GM21367 (cell line): ENCODE data around the gene C16orf90.
"Not testable (repeated sequence)": the region's sequence is repeated elsewhere in the genome, so short reads cannot be mapped to it uniquely, and the experiment has no call there.

Experiments
- ATAC-seq: cut with Tn5 transposase; IDR thresholded peaks from one replicate; pipeline ENCODE4 v1.9.1; 2021; ENCODE audit not compliant: unreplicated experiment

C16orf90 gene

GRCh38 chr16:3513892-3514583 is 18.7 kb upstream of the C16orf90 start:
- no peak for ATAC-seq

DNA sequence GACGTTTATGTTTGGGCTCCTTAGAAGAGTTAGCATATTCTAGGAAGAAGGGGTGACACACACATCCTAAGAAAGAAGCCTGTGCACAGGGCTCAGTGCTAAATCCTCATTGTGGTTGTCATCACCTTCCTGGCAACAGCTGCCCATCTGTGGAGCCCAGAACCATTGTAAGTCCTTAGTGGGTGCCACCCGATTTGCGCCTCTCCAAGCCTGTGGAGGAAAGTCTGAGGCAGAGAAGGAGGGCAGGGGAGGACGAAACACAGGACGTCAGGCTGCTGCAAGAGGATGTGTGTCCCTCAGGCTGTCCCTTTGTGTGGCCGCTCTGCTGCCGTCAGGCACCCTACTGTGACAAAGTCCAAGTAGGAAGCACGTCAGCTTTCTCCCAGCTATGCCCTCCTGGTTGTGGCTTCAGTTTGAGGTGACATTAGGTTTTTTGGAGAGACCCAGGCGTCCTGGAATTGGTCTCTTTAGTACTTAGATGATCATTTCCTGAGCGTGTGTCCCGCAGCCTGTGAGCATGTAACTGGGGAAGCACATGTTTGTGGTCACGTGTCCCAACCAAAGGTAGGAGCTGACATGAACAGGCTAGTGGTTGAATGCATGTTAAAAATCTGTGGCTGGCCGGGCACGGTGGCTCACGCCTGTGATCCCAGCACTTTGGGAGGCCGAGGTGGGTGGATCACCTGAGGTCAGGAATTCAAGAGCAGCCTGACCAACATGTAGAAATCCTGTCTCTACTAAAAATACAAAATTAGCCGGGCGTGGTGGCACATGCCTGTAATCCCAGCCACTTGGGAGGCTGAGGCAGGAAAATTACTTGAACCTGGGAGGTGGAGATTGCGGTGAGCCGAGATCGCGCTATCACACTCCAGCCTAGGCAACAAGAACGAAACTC is 16.2 kb upstream of the C16orf90 start:
- no peak for ATAC-seq

- ATAC-seq = no peak
Observed at GRCh38 chr16:3510416-3510815, 15.1 kb upstream of the C16orf90 start.

DNA sequence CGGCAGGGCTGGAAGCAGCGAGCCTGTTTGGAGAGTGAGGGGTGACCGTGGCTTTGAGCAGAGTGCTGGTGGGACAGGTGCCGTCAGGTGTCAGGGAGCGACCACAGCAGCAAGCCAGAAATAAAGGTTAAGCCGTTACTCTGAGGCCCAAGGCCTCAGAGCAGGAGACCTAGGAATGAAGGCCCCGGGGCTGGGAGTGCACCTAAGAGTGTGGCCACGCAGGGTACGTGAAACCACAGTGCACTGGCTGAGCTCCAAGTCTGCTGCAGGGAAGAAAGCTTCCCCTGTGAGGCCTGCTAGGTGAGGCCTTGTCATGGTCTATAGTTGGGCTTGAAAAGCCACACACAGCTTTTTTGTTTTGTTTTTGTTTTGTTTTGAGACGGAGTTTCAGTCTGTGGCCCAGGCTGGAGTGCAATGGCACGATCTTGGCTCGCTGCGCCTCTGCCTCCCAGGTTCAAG is 14.2 kb upstream of the C16orf90 start:
- no peak for ATAC-seq

- no peak for ATAC-seq
Observed at GRCh38 chr16:3508736-3509135, 13.4 kb upstream of the C16orf90 start.

DNA sequence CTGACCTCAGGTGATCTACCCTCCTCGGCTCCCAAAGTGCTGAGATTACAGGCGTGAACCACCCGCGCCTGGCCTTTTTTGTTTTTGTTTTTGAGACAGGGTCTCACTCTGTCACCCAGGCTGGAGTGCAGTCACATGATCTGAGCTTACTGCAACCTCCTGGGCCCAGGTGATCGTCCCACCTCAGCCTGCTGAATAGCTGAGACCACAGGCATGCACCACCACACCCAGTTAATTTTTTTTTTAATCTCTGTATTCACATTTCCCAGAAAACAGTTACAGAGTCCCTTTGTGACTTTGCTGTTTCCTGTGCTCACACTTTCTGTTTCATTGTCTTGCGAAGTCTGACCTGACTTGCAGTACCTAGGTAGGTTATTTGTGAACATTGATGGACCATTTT is 8.2 kb upstream of the C16orf90 start:
- ATAC-seq = no peak

DNA sequence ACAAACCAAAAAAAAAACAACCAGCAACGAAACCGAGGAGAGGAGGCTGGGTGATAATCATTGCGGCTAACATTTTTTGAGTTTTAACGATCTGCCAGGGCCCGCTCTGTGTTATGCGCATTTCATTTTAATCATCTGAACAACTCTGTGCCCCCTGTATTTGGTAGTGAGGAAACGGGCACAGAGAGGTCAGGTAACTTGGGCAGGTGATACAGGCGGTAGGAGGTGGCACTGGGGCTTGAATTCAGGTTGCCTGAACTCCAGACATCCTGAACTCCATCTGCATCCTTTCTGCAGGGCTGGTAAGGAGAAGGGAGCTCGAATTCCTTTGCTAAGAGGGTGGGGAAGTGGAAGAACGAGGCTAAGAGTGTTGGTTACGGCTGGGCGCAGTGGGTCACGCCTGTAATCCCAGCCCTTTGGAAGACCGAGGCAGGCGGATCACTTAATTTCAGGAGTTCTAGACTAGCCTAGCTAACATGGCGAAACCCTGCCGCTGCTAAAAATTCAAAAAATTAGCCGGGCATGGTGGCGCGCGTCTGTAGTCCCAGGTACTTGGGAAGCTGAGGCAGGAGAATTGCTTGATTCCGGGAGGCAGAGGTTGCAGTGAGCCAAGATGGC is 6.6 kb upstream of the C16orf90 start:
- ATAC-seq = no peak

- ATAC-seq = not testable (repeated sequence)
Observed at GRCh38 chr16:3501412-3501761, 6.1 kb upstream of the C16orf90 start.

- no peak for ATAC-seq
Observed at GRCh38 chr16:3498988-3499387, 3.7 kb upstream of the C16orf90 start.

GRCh38 chr16:3497771-3498170 is 2.5 kb upstream of the C16orf90 start:
- no peak for ATAC-seq

DNA sequence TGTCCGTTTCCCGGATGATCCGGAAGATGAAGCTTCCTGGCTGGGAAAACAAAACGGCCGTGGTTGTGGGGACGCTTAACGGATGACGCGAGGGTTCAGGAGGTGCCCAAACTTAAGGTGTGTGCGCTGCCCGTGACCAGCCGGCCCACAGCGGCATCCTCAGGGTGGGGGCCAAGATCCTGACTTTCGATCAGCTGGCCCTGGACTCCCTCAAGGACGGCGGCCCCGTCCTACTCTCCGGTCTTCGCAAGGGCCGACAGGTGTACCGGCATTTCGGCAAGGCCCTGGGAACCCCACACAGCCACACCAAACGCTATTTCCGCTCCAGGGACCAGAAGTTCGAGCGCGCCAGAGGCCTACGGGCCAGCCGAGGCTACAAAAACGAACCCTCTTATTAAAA is 1.1 kb upstream of the C16orf90 start:
- ATAC-seq = no peak

DNA sequence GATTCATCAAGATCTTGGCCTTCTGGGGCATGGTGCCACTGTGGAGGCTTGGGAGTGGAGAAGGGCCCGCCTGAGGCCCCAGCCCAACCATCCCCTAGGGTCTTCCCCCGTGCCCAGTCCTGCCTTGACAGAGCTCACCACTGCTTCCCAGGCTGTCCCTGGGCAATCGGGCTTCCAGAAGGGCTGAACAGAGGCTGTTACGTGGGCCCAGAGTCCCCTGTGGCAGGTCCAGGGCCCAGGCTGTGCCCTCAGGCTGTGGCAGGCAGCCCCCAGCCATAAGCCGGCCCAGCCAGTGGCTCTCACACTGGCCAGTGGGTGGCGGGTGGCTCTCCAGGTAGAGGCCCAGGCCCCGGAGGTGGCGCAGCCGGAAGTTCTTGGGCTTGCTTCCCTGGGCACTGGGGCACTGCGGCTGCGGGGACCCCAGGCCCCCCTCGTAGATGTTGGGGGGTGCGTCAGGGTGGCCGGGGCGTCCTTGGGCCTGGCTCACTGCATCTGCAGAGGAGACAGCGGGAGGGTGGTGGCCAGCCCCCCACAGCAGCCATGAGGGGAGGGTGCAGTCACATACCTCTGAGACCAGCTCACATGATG is 809 bp downstream of the C16orf90 start:
- ATAC-seq = no peak

- no peak for ATAC-seq
Observed at GRCh38 chr16:3492356-3492755, 2.9 kb downstream of the C16orf90 start.

DNA sequence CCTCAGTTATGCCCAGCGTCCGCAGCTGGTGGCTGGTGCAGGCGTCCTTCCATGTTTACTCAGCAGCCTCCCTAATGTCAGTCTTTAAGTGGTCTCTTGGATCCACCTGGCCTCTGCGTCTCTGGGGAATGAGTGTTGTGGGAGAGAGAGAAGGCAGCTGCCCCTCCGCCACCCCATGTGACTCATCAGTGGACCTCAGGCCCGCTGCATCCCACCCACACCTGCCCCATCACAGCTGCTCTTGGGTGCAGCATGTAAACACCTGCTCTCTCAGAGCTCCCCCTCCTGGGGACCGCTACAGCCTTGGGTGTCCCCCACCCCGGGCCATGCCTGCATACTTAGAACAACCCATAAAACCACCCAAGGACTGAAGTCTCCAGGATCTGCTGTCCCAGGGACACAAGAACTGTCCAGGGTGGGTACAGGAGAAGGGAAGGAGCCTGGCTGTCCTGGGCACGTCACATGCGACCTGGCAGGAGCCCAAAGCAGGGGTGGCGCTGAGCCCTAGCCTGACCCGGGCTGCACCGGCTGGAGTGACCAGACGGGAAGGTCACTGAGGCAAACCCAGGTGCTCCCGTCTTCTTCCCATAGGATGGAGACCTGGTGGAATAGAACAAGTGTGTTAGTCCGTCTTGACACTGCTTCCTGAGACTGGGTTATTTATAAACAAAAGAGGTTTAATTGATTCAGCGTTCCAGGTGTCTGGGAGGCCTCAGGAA is 4.2 kb downstream of the C16orf90 start:
- ATAC-seq = no peak

DNA sequence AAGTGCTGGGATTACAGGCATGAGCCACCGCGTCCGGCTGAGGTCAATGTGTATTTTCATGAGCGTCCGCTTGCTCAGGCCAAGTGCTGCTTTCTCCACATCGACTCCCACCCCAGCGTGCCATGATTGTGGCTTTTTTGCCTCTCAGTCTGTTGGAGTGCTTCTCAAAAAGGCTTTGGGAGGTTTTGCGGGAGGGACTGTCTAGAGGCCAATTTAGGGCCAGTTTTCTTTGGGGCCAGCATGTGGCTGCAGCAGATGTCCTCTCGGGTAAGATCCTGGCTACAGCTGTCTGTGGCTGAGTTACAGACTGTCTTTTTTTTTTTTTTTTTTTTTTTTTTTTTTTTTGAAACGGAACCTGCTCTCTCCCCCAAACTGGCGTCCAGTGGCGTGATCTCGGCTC is 6.5 kb downstream of the C16orf90 start:
- no peak for ATAC-seq

DNA sequence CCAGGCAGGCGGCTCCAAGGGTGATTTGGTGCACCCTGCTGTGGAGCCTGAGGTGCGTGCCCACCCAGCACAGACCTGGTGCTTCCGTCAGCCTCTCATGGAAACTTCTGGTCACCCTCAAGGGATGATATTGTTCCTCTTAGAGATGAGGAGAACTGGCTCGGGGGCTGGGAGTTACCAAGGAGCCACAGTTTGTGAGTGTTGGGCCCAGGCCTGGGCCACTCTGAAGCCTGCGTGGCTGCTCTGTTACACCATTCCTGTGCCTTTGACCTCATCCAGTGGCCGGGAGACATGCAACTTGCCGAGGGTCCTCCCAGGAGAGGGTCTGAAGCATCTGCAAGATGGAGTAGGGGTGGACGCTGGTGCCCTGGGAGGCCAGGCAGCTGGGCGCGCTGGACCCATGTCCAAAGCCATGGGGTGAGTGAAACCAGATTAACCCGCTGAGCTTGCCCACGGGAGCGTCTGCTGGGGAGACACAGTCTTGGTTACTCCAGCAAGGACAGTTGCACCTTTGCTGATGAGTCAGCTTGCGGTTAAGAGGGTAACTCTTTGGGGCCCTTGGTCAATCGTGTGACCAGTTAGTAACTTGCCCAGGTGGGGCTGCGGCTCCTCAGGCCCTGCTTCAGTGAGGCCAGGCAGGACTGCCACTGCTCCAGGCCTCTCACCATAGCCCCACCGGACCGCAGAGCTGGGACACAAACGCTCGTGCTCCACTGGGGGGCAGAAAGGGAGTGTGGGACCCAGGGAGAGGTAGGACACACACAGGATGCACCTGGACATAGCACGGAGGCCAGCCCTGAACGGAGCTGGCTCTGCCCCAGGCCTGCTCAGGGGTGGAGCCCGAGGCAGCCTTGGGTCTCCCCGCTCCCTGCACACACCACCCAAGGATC is 7.5 kb downstream of the C16orf90 start:
- no peak for ATAC-seq

DNA sequence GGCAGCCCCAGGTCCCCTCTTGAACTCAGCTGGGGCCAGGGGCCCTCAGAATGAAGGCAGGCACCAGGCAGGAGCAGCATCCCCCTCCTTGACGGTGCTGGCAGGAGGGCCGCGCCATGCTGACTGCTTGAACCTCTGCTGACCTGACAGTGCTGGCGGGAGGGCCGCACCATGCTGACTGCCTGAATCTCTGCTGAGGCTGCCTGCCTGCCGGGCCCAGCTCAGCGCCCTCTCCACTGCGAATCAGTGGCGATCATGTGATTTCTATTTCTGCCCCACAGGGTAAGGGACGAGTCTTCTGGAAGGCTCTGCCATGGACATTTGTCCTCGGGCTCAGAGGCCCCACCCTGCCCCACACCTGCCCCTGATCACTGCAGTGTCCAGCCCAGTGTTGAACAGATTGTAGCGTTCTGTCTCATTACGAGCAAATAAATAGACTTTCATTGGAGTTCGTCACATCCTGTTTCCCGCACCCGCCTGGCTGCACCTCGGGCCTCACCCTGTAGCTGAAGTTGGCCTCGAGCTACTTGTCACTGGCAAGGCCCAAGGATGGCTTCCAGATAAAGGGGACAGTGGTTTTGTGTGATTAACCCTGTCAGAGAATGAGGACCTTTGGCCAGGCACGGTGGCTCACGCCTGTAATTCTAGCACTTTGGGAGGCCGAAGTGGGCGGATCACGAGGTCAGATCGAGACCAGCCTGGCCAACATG is 8.6 kb downstream of the C16orf90 start:
- ATAC-seq = no peak

DNA sequence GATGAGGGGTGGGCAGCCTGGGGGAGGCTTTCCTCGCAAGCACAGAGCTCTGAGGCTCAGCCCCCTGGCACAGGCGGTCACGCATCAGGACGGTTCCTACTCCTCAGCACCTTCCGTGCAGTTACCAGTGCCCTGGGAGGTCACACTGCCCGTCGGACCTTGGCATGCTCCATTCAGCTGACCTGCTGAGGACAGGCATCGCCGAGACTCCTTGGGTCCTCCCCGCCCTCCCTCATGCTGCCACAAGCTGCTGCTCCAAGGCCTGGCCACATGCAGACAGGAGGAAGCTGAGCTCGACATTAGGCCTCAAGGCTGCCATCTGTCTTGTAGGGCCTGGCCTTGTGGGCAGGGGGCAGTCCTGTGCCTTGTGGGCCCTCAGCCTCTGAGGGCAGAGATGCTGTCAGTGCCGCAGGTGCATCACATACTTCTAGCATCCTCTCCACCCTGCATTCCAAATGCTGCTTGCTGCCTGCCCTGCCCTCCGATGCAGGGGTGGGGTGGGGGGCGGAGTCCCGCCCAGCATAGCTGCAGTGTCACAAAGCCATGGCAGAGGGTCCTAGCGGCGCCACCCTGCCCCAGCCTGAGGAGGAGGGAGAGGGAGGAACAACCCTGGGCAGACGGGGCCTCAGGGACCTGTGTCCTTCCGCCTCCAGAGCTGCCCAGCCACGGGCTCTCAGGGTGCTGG is 9.3 kb downstream of the C16orf90 start:
- ATAC-seq = no peak
